Tibial nerve (tissue), 3 donors: ENCODE results near the gene SLC24A3.

Source experiments
- POLR2A ChIP-seq, 2 donors: fragments of 450-650 bp; IDR thresholded peaks; one replicate each; pipeline ENCODE4 v1.6.1; 2017; ENCODE audit warnings: antibody characterized with exemption in 2 of 2, mild to moderate bottlenecking in 2 of 2, moderate library complexity in 2 of 2
- TF ChIP-seq, protein P1 (sequence below), 5 experiments: fragments of 200-600 bp in 3 of 5; fragments of 450-650 bp in 2 of 5; sonication (generic) in 3 of 5; IDR thresholded peaks; one replicate each; pipeline ENCODE4 v1.5.1; 2016 to 2019; ENCODE audit warnings: antibody characterized with exemption in 5 of 5, mild to moderate bottlenecking in 3 of 5, moderate library complexity in 2 of 5

DNA sequence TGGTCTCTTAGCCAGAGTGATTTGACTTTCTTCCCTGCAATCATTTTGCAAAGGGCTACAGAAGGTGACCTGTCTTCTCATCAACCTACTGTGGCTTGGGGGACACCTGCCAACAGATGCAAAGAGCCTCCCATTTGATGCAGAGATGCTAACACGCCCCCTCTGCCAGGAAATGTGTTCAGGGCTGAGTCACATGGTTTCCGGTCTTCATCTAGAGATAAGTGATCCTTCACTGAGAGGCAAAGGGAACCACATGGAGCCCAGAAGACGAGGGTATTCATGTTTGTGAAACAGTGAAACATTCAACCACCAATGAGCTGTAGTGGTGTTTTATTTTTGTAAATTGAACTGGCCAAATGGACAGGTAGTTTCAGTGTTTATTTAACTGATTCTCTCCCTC lies 436.6 kb downstream of the SLC24A3 start:
- no peak for TF ChIP-seq POLR2A (IDR thresholded peaks at IDR 0.05)
- TF ChIP-seq, protein P1, sequence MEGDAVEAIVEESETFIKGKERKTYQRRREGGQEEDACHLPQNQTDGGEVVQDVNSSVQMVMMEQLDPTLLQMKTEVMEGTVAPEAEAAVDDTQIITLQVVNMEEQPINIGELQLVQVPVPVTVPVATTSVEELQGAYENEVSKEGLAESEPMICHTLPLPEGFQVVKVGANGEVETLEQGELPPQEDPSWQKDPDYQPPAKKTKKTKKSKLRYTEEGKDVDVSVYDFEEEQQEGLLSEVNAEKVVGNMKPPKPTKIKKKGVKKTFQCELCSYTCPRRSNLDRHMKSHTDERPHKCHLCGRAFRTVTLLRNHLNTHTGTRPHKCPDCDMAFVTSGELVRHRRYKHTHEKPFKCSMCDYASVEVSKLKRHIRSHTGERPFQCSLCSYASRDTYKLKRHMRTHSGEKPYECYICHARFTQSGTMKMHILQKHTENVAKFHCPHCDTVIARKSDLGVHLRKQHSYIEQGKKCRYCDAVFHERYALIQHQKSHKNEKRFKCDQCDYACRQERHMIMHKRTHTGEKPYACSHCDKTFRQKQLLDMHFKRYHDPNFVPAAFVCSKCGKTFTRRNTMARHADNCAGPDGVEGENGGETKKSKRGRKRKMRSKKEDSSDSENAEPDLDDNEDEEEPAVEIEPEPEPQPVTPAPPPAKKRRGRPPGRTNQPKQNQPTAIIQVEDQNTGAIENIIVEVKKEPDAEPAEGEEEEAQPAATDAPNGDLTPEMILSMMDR (IDR thresholded peaks at IDR 0.05) = no peak
